Progenitor cell of endocrine pancreas (in vitro differentiated cells): Measurements from ENCODE around the gene SYT13. TPM values are rescaled to one million over a fixed set of nuclear protein-coding genes. Genes with fewer than 3 reads are reported as not detected.

Source experiments
- DNase-seq: peaks from one replicate; pipeline ENCODE4 v3.0.0; 2021; ENCODE audit warnings: low spot score; ENCODE audit not compliant: unreplicated experiment
- H3K27ac Mint-ChIP-seq: 2 replicates; pipeline ENCODE4 v1.8.0; 2021; ENCODE audit warnings: mild to moderate bottlenecking, moderate library complexity, mixed read lengths
- H3K27me3 Mint-ChIP-seq: 2 replicates; pipeline ENCODE4 v1.8.0; 2021; ENCODE audit warnings: mixed read lengths
- H3K36me3 Mint-ChIP-seq: 2 replicates; pipeline ENCODE4 v1.8.0; 2022; ENCODE audit warnings: mixed read lengths; ENCODE audit not compliant: insufficient read depth
- H3K4me1 Mint-ChIP-seq: 2 replicates; pipeline ENCODE4 v1.8.0; 2021; ENCODE audit warnings: low read depth, mixed read lengths
- H3K4me3 Mint-ChIP-seq: 2 replicates; pipeline ENCODE4 v1.8.0; 2021; ENCODE audit warnings: low read depth, mild to moderate bottlenecking, moderate library complexity, mixed read lengths
- H3K9me3 Mint-ChIP-seq: 2 replicates; pipeline ENCODE4 v1.8.0; 2021; ENCODE audit warnings: low read depth, mixed read lengths
- total RNA-seq: library from RNA; stranded (reverse); gene quantifications from 2 replicates; pipeline ENCODE4 v1.2.1, GENCODE V29; 2021
- TF ChIP-seq, protein P1 (sequence below): fragments of 200-600 bp; sonication (generic); IDR thresholded peaks from one replicate; pipeline ENCODE4 v1.5.0; 2021; ENCODE audit warnings: antibody characterized with exemption, mild to moderate bottlenecking; ENCODE audit not compliant: unreplicated experiment

SYT13 gene
- total RNA-seq, 1 donor from 2014 or later, result 24.5 TPM

DNA sequence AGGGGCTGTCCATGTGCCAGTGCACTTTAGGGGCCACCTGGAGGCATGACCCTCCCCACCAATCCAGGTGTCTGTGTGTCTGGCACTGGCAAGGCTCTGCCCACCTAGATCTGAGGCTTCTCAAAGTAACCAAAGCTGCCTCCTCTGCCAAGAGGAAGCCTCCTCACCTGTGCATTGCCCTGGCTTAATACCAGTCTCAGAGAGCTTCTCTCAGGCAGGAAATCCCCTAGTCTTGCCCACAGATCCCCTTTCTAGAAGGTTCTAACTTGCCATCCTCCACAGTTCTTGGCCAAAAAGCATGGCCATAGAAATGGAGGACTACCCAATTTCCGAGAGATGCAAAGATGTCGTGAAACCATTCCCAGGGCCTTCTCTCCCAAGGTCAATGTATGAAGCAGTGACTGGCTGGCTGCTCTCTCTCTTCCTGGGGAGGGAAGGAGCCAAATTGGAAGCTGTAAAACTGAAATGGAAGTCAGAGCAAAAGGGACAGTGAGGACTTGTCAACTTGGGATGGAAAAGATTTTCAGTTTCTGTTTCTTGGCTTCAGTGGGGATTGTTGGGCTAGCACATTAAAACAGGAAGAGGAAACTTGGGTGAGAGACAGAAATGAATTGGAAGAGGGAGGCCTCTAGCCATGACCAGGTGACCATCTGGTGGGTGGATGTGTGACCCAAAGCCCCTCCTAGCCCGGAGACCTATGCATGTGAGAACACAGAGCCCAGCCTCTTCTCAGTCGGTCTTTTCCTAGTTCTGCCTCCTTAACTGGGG is 70.9 kb downstream of the SYT13 start:
- TF ChIP-seq, protein P1, sequence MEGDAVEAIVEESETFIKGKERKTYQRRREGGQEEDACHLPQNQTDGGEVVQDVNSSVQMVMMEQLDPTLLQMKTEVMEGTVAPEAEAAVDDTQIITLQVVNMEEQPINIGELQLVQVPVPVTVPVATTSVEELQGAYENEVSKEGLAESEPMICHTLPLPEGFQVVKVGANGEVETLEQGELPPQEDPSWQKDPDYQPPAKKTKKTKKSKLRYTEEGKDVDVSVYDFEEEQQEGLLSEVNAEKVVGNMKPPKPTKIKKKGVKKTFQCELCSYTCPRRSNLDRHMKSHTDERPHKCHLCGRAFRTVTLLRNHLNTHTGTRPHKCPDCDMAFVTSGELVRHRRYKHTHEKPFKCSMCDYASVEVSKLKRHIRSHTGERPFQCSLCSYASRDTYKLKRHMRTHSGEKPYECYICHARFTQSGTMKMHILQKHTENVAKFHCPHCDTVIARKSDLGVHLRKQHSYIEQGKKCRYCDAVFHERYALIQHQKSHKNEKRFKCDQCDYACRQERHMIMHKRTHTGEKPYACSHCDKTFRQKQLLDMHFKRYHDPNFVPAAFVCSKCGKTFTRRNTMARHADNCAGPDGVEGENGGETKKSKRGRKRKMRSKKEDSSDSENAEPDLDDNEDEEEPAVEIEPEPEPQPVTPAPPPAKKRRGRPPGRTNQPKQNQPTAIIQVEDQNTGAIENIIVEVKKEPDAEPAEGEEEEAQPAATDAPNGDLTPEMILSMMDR, result no peak
- no peaks in the 10 kb centered on the region for H3K27me3 Mint-ChIP-seq
- peaks cover 7% of the 10 kb centered on the region for H3K36me3 Mint-ChIP-seq
- H3K4me3 Mint-ChIP-seq, result no peak overlapping the region
- no peaks in the 10 kb centered on the region for H3K9me3 Mint-ChIP-seq
- H3K27ac Mint-ChIP-seq, result no peak overlapping the region
- H3K4me1 Mint-ChIP-seq, result peaks cover 2% of the 10 kb centered on the region
- DNase-seq, result no peak

DNA sequence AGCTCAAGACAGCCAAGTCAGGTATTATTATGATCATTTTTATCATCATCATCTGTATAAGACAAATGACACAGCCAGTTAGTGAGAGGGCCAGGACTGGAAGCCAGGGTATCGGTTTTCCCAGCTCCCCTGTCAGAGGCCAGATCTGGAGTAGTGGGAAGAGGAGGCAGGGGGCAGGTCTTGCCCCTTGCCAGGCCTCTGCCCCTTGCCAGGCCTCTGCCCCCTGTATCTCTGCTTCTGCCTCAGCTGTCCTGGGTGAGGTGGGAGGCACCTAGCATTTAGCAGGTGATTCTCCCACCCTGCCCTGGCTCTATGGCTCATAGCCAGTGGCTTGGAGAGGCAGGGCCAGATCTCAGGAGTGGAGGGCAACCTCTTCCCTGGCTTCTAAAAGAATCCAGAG is 72.4 kb downstream of the SYT13 start:
- Mint-ChIP-seq H3K36me3 (peaks cover 7% of the 10 kb centered on the region), H3K27ac (no peak overlapping the region), H3K9me3 (no peaks in the 10 kb centered on the region), H3K27me3 (no peaks in the 10 kb centered on the region), H3K4me3 (no peak overlapping the region), H3K4me1 (peaks cover 11% of the 10 kb centered on the region)
- TF ChIP-seq, protein P1, result no peak
- no peak for DNase-seq

DNA sequence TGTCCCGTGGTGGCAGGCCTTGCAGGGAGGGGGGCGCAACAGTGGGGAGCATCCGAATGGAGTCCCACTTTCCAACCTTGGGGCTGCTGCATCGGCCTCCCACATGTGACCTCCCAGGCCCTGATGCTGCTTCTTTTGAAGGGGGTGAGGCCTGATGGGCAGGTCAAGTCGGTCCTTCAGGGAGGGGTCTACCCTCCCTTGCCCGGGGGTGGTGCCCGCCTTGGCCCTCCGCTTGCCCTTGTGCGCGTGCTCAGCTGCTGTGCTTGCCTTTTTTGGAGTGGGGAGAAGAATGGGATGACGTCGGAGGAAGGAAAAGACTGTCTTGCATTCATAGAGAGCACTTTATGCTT is 72.8 kb downstream of the SYT13 start:
- TF ChIP-seq, protein P1, result no peak
- Mint-ChIP-seq H3K27ac (no peak overlapping the region), H3K4me3 (no peak overlapping the region), H3K27me3 (no peaks in the 10 kb centered on the region), H3K36me3 (peaks cover 7% of the 10 kb centered on the region), H3K4me1 (peaks cover 13% of the 10 kb centered on the region), H3K9me3 (no peaks in the 10 kb centered on the region)
- DNase-seq, result no peak

DNA sequence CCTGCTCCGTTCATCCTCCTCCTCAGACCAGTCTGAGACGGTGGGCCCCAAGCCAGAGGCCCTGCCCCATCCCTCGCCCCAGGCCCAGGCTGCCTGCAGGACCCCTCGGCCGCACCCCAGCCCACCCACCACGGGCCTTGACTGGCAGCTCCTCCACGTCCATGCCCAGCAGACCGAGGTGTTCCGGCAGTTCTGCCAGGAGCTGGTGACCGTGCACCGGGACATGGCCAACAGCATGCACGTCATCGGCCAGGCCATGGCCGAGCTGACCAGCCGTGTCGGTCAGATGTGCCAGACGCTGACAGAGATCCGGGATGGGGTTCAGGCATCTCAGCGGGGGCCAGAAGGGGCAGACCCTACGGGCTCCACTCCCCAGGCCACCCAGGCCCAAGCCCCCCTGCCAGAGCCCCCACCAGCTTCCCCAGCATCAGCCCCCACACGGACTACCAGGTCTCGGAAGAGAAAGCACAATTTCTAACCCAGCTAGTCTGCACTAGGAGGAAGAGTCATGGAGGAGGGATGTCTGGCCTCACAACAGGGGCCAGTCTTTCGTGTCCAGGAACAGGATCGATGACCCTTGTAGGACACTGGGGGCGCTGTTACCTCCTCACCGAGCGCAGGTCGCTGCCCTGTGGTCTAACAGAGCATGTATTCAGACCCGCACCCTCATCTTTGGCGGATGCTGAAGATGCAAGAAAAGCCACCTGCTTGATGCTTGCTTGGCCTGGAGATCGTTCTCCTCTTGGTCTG is 73.4 kb downstream of the SYT13 start:
- Mint-ChIP-seq H3K4me1 (peaks cover 18% of the 10 kb centered on the region), H3K27ac (no peak overlapping the region), H3K27me3 (no peaks in the 10 kb centered on the region), H3K4me3 (no peak overlapping the region), H3K36me3 (peaks cover 7% of the 10 kb centered on the region), H3K9me3 (no peaks in the 10 kb centered on the region)
- TF ChIP-seq, protein P1, result peak; percentile 50
- no peak for DNase-seq

DNA sequence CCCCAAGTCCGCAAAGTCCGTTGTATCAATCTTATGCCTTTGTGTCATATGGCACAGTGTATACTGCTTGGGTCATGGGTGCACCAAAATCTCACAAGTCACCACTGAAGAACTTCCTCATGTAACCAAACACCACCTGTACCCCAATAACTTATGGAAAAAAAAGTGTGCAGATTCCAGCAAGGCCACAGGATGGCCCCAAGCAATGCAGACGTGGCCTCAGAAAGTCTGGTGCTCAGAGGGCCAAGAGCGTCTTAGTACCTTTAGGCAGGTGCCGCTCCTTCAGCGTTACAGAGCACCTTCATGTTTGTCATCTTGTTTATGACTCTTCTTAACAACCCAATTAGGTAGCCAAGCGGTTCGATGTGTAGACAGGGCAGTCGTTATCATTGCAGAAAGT is 74.4 kb downstream of the SYT13 start:
- Mint-ChIP-seq H3K9me3 (no peaks in the 10 kb centered on the region), H3K36me3 (peaks cover 7% of the 10 kb centered on the region), H3K4me1 (peaks cover 18% of the 10 kb centered on the region), H3K27ac (no peak overlapping the region), H3K27me3 (no peaks in the 10 kb centered on the region), H3K4me3 (no peak overlapping the region)
- TF ChIP-seq, protein P1, result no peak
- no peak for DNase-seq
